ENCODE results near the gene AURKA.
"Not testable (repeated sequence)": the region's sequence is repeated elsewhere in the genome, so short reads cannot be mapped to it uniquely, and the experiment has no call there.

The AURKA gene

DNA sequence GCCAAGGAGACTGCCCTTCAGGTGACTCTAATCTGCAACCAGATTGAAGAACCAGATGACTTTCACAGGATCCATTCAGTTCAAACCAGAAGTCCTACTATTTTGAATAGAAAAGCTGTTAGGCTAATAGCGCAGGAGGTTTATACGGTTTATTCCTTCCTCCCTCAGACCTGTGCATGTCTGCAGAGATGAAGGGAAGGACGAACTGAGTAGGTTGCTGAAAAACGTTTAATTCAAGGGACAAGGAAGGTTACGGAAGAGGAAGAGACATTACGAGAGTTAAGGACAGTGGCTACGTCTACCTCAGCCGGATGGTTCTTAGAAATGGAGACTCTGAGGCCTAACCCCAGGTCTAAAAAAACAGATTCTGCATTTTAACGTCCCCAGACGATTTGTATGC is 978 bp downstream of the AURKA start:
- DNase-seq (ENCODE audit: low read depth in 2 of 2), result no peak

DNA sequence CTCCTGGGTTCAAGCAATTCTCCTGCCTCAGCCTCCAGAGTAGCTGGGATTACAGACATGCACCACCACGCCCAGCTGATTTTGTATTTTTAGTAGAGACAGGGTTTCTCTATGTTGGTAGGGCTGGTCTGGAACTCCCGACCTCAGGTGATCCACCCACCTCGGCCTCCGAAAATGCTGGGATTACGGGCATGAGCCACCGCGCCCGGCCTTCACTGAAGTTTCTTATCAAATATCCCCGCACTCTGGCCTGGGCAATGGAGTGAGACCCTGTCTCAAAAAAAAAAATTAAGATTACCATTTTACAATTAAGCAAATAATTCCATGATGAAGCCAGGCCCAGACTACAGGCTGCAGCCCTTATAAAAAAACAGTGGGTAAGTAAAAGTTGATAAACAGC is 1.6 kb downstream of the AURKA start:
- DNase-seq (ENCODE audit: low read depth in 2 of 2), result not testable (repeated sequence)

DNA sequence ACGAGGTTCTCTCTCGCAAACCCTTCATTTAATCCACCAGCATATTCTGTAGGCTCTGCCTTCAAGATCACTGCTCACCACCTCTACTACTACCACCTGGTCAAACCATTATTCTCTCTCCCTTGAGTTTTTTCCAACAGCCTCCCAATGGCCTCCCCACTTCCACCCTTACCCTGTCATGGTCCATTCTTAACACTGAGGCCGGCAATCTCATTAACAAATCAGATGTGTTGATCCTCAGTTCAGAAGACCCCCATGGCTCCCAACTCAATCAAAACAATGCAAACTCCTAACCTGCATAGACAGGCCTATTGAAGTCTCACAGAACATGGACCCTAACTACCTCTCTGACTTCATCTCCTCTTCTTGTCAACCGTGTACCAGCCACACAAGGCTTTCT is 2.2 kb downstream of the AURKA start:
- no peak for DNase-seq (ENCODE audit: low read depth in 2 of 2)

DNA sequence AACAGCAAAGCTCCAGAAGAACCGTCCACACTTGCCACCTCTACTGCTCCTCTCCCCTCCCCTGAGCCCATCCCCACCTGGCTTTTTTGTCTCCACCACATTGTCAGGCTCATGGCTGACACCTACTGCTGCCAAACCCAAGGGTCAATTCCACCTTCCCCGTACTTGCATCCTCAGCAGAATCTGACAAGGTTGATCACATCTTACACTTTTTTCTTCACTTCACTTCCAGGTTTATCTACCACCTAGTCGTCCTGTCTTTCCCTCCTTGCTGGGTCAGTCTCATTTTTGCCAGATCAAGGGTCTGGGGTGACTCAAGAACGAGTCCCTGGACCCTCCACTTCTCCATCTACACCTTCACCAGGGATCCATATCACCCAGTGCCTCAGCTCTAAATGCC is 3.1 kb downstream of the AURKA start:
- no peak for DNase-seq (ENCODE audit: low read depth in 2 of 2)

DNA sequence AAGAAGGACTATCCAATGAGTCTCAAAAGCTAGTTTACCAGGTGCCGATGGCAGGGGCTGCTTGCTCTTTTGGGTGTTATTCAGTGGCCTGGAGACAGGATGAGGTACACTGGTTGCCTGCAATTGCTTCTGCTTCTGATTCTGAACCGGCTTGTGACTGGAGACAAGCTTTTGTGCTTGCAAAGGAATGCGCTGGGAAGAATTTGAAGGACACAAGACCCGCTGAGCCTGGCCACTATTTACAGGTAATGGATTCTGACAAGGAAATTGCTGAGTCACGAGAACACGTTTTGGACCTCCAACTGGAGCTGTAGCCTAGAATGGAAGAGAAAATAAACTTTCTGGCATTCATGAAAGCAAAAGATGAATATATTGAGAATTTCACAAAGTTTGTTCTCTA is 5.8 kb downstream of the AURKA start:
- no peak for DNase-seq (ENCODE audit: low read depth in 2 of 2)

DNA sequence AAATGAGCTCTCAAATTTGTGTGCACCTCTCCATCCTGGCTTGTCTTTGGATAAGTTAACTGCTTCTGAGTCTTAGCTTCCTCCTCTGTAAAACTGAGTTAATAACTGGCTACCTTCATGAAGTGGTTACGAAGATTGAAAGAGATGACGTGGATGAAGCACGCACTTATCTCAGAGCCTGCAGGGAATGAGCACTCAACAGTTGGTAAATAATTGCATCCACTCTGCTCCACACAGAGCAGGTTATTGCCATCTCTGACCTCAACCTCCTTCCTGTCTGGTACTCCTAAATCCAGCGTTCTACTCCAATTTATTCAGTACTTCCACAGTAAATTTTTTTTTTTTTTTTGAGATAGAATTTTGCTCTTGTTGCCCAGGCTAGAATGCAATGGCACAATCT is 6.9 kb downstream of the AURKA start:
- no peak for DNase-seq (ENCODE audit: low read depth in 2 of 2)

DNA sequence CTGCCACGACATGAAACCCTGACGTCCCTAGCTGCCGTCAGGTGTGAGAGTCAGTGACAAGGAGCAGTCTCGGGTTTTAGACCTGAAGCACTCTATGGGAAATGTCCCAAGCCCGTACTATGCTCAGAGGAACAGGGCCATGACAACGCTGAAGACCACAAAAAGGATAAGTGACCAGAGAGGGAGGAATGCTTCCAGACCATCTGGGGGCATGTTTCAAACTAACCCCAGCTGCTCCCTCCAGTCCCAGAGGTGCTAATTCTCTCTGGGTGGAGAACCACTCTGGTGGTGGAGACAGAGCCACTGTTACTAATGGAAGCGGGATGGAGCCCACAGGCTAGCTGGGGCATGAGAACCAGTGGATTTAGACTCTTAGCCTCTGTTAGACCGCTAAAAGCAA is 8.7 kb downstream of the AURKA start:
- DNase-seq (ENCODE audit: low read depth in 2 of 2), result no peak

DNA sequence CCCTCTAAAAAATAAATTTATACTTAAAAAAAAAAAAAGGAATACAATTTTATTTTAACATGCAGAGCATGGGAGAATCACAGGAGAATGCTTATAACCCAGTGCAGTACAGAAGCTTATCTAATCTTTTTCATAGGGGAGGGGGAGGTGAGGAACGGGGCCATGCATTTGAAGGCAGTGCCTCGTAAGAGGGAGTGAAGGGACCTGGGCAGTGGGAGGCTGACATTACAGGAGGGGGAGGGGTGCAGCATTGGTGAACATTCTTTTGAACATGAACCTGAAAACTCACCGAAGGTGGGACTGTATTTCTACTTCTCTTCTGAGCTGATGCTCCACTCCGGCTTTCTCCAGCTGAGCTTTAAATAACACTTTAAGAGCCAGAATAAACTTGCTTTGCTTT is 9.3 kb downstream of the AURKA start:
- no peak for DNase-seq (ENCODE audit: low read depth in 2 of 2)

DNA sequence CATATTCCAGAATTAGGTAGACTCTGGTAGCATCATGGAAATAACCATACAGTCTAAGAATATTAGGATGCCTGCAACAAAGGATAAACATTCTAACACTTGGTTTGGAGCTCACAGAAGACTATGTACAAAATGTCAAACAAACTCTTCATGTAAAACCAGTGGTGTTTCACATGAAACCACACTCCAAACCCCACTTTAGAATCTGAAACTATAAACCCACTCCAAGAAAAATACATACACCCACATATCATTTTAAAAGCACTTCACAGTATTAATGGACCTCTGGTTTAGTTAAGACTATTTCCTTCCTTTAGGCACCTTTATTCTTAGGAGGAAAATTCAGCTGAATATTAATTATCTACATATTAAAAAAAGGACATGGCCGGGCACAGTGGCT is 10.5 kb downstream of the AURKA start:
- no peak for DNase-seq (ENCODE audit: low read depth in 2 of 2)

DNA sequence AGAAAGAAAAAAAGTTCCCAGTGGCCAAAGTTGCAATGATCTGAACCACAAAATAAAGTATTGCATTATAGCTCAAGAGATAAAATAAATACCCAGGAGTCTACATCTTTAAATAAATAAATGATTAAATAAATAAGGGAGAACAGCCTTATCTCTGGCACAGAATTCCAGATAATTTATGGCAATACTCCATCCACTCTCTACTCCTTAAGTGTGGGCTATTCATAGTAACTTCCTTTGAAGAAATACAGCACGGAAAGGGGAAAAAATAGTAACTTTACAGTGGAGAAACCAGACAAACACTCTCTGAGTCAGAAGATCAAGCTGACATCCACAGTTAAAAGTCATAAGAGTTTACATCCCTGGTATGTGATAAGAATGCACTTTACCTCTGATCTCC is 11.6 kb downstream of the AURKA start:
- DNase-seq (ENCODE audit: low read depth in 2 of 2), result no peak

DNA sequence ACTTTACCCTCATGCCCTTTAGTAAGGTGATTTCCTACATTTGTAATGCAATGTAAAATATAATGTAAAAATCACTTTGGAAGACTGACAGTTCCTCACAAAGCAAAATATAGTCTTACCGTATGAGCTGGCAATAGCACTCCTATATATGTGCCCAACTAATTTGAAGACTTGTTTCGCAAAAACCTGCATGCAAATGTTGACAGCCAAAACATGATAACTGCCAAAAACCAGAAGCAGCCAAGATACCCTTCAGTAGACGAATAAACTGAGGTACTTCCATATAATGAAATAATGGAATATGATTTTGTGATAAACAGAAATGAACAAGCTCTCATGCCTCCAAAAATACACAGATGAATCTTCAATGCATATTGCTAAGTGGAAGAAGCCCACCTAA is 13.6 kb downstream of the AURKA start:
- no peak for DNase-seq (ENCODE audit: low read depth in 2 of 2)

DNA sequence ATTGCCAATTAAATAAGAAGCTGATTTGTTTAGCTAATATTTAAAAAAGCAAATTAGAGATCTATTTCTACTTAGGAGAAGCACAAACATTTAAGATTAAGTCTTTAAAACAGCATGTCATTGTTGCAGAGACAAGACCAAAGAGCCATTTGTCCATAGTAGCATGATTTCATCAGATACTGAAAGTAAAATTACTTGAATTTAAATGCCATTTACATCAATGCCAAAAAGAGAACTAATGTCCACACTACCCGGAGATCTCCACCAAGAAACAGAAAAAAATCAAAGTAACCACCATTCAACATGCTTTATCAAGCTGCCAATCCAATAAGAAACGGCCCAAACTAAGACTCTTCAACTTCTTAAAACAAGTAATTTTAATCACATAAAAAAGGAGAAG is 15.7 kb downstream of the AURKA start:
- DNase-seq (ENCODE audit: low read depth in 2 of 2), result no peak

DNA sequence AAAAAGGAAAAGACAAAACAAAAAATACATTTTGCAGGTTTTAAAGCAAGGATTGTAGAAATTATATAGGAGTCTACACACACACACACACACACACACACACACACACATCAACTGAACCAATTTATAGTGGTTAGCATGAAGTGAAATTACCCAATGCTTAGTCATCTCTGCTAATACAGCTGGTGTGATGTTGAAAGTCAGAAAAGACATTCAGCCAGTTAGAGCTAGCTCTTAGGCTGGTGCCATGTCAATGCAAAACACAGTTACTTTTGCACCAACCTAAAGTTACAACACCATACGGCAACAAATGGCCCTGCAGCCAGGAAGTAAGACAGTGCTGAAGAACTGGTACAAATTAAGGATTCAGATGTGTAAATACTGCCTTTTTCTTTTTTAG is 18.1 kb downstream of the AURKA start:
- DNase-seq (ENCODE audit: low read depth in 2 of 2), result peak; percentile 85 to 90

DNA sequence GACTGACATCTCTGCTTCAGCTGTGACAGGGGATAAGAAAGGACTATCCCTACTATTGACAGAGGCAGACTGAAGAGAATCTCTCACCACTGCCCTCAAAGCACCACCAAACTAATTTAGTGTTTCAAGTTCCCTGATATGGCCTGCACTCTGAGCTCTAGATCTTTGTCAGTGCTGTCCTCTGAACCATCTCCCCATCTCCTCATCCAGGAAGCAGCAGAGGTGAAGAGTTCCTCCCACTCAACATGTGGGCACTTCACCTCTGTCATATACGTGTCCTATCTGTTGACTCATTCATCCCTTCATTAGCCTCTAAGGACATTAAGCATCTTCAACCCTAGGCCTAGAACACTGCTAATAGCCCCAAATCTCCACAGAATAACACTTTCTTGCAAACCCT is 19.2 kb downstream of the AURKA start:
- DNase-seq (ENCODE audit: low read depth in 2 of 2), result no peak

DNA sequence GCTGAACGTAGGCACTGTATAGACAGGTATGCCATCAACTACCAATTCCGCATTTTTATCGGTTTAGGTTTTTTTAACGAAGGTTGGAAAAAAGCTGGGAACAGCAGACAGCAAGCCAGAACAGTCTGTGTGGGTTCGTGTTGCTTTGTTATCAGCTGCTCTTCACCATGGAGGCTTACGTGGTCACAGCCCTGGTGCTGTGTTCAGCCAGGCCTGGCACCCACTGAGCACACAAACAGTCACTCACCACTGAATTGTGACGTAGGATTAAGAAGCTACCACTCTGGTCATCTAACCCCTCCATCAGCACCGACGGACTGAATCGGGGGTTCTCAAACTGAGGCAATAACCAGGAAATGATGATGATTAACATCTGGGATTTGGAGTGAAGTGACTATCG is 20.0 kb downstream of the AURKA start:
- no peak for DNase-seq (ENCODE audit: low read depth in 2 of 2)

DNA sequence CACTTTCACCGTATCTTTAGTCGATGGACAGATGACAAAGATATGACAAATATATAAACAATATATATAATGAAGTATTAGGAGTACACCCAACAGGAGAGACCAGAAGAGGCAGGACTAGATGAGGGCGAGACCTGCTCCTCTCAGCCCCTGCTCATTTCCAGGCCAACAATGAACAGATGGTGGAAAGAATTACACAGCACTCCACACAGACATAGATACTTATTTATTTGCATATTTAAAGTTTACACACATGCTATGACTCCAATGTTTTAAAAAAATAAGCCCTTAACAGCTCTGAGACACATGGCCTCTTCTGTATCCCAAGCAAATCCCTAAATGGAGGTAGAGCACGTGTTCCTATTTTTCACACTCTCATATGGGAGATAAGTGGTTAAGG is 22.8 kb downstream of the AURKA start:
- no peak for DNase-seq (ENCODE audit: low read depth in 2 of 2)

DNA sequence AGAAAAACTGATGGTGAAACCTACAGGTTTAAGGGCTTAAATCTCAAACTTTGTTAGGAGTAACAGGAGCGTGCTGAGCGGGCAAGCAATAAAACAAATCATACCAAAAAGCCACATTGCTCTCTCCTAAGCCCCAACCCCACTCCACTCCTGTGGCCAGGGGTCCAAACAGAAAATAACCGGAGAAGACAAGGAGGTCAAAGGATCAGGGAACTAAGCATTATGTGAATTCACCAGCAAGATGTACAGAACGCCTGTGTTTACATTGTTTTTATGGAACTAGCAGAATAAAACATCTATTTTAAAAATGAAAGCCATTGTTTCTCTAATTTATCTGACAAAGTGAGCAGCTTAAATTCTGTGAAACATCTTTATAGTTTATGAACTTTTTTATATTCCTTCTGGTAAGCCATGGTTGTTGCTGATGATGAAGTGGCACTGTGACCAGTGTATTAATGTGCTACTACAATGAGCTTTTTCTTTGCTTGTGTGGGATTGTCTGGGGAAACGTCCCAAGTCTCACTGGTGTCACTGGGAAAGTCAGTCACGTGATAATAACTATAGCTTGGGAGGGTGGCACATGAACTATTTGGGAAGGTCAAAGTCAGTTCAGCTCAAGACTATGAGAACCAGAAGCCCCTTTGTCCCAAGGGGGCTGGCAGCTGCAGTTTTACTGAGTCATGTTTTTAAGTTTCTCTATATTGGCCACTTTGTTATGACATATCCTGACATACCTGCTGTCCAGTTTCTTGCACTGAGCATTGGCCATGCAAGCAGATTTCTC is 23.5 kb downstream of the AURKA start:
- DNase-seq (ENCODE audit: low read depth in 2 of 2), result no peak

DNA sequence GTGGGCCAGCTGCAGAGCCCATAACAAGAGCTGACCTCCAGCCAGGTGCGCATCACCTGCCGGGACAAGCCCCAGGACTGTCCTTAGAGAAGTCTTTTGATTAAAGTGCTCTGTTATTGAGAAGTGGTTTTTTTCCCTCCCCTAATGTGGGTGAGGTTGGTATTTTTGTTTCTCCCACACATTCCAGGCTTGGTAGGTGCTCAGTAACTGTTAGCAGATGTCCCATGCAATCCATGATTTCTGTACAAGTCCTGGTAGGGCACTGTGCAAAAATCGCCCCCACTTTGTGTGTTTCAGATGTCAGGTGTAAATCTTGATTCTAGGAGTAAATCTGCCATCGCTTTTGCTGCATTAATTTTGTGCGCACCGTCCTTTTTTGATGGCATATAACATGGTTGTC is 28.5 kb downstream of the AURKA start:
- DNase-seq (ENCODE audit: low read depth in 2 of 2), result no peak

DNA sequence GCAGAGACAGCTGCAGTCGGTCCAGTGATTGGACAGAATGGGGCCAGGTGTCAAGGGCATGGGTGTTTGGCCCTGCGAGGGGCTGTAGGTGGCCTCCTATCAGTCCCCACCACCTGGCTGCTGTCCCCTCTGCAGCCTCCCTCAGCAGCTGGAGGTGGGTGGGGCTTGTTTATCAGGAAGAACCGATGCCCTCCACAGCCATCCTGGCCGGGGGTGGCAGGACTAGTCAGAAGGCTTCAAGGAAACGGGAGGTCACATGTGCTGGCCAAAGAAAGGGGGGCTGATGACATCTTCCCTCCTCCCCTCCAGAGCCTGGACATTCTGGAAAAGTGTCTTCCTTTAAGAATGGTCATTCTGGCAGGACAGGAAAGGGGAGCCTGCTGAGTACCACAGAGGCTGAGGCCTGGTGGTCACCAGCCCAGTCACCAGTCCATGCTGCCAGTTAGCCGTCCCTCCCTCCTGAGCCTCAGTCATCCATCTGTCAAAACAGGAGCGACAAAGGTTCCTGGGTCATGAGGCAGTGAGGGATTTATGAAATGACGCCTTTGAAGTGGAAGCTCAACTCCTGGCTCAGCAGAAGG is 29.1 kb downstream of the AURKA start:
- DNase-seq (ENCODE audit: low read depth in 2 of 2), result no peak

DNA sequence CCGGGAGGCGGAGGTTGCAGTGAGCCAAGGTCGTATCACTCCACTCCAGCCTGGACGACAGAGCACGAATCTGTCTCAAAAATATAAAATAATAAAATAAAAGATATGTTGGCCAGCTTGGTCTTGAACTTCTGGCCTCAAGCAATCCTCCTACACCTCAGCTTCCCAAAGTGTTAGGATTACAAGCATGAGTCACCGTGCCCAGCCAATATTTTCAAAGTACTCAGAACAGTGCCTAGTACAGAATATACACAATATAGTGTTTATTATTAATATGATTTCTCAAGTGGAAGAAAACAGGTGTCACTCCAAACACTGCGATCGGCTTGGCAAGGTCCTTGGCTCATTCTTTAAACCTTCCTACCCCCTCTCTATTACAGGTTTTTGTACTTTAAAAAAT is 30.1 kb downstream of the AURKA start:
- no peak for DNase-seq (ENCODE audit: low read depth in 2 of 2)

DNA sequence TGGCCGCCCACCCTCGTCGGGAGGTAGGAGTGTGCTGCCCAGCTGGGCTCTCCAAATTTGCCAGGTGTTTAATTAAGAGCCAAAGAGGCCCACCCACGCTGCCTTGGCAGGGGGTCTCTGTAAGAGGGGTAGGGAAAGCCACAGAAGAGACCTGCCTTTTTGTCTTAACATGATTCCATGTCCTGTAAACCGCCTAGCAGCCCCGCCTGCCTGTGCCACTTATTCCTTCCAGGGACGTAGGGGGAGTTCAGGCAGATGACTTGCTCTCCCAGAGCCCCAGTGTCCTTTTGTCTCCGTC is 31.2 kb downstream of the AURKA start:
- DNase-seq (ENCODE audit: low read depth in 2 of 2), result no peak

DNA sequence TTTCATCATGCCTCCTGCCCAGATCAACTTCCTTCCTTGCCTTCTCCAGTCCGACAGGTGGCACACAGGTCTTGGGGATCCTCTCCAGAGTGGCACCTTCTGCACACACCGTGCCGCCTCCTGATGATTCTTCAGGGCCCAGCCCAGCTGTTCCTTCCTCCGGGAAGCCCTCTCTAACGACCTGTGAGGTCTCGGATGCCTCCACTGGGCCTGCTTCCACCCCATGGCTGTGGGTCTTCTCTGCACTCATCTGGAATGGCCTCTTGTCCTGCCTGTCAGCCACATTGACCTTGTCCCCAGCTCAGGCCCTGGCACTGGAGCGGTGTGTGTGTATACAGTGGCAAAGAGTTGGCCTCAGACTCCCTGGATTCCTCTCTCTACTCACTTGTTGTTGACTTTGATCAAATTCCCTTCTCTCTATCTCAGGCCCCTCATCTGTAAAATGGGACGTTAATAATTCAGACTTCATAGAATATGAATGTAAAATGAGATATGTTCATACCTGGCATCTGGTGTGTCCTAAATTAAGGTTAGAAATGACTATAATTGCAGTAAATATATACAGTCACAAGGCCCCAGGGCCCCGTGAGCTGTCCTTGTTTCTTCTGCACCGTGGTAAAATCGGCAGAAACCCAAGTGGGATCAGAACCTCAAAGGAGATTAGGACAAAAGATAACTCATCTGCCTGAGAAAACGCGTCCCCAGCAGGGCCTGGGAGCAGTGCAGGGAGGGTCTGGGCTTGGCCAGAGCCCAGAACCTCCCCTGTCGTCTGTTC is 31.7 kb downstream of the AURKA start:
- no peak for DNase-seq (ENCODE audit: low read depth in 2 of 2)
